GM18519 (cell line): ENCODE measurements around the gene DNAJB9.
"Not testable (repeated sequence)": the region's sequence is repeated elsewhere in the genome, so short reads cannot be mapped to it uniquely, and the experiment has no call there.

Experiments used
- ATAC-seq: cut with Tn5 transposase; IDR thresholded peaks from one replicate; pipeline ENCODE4 v1.9.1; 2021; ENCODE audit warnings: mild to moderate bottlenecking, moderate library complexity; ENCODE audit not compliant: unreplicated experiment, low FRiP score

Gene DNAJB9

DNA sequence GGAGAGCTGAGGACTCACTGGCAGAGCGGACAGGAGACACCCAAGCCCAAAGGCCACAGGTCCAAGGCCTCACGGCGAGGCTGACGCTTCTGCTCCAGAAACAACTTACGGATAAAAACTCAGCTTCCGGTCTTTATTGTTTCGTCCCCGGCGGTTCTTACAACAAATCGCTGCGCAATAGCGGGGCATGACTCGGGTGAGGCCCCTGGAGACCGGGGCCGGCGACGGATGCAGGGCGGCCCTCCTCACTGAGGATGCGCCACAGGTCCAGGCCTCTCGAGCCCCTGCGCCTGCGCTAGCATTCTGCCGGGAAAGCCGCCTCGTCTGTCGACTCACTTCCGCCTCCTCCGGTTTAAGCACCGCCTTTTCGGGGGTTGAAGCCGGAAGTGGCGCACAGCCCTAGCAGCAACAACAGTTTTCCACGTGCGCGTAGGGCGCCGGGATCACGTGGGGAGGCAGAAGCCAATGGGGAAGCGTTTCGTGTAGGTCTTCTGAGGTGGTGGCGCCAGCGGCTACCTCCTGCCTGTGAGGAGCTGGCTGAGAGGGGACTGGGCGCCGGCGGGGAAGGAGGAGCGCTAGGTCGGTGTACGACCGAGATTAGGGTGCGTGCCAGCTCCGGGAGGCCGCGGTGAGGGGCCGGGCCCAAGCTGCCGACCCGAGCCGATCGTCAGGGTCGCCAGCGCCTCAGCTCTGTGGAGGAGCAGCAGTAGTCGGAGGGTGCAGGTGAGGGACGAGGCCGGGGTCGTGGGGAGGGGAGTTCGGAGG is at the start of gene DNAJB9, which contains the start of gene THAP5:
Gene DNAJB9 (plus strand): TSS at position 494 of the 765 bp plus-strand sequence. CDS start 1,853 bp downstream, outside the sequence.
Gene THAP5 (minus strand): TSS at position 326 of the 765 bp plus-strand sequence. CDS start 137 bp downstream, at position 189.
- peak; percentile 97 for ATAC-seq

DNA sequence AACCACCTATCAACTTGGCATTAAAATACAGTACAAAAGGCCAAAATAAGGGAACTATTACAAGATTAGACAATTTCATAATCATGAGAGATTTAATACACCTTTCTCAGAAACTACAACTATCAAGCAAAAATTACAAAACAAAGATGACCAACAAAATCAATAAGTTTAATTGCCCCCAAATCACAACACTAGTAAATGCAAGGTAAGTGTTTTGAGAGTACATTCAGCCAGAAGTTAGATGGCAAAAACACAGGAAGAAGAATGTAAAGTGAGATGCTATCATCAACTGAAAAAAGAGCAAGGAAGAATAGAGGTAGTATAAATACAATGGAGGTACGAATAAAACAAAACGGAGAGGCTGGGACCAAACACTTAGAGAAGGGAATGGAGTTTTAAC is 46.9 kb upstream of the DNAJB9 start:
- no peak for ATAC-seq

DNA sequence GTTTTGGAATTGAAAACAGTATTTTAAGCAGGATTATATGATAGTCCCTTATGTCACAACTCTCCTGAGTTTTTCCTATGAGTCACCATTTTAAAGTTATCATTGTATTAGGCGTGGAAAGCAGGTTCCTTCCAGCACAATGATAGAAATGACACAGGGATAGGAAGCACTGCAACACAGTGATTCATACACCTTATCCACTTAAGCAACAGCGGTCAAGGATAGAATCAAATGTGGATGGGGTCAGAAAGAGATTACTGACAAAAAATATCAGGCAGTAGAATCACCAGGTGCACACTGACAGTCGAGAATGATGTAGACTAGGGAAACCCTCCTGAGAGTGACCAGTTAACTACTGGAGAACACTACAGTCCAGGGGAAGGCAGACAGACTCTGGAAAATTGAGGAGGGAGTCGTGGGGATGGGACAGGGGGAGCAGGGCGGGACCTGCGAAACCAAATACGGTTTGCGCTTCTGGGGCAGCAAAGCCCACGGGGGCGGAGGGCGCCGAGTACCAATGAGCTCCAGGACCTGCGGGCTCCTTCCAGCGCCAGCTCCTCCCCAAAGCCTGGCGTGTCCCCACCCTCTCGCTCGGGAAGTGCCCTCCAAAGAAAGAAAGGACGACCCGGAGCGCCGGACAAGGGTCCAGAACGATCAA is 44.2 kb upstream of the DNAJB9 start:
- ATAC-seq = peak; percentile 20

DNA sequence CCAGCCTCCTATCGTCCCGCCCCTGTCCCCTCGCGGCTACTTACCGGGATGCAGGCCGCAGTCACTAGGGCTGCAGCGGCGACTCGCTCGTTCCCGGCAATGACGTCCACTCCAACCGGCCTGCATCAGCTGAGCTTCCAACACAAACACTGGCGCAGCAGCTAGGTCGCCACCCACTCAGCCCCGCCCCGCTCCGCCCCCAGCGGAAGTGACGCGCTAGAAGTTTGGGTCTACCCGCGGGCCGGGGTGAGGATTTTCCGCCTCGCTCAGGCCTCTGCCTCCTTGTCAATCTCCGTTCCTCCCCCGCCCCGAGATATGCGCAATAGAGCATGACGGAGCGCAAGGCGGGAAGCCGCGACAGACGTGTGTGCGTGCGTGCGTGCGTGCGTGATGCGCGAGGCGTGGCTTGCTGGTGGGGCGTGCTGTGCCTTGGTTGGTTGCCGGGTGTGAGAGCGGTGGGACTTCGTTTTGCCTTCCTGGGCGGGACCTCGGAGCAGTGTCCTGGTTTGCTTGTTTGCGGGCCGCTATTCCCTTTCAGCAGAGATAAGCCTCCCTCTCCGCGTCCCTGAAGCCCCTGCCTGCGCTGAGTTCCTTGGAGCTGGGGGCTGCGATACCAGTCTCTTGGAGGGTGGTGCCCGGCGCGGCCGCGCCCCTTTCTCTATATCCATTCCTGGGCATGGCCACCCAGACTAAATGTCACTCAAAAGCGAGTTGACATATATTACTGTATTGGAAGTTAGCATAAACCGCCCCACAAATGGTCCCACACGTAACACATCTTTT is 43.5 kb upstream of the DNAJB9 start, which contains the start of gene PNPLA8:
Gene PNPLA8 (minus strand): TSS at position 151 of the 783 bp plus-strand sequence. CDS start 10,644 bp downstream, outside the sequence.
- ATAC-seq = peak; percentile 93

DNA sequence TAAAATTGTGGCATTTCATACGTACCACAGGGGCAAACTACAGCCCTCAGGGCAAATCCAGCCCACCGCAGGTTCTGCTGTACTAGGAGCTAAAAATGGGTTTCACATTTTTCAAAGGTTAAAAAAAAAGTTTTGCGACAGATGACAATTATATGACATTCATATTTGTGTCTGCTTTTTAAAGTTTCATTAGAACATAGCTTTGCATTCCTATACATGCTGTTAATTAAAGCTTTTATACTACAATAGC is 43.0 kb upstream of the DNAJB9 start:
- ATAC-seq = no peak

DNA sequence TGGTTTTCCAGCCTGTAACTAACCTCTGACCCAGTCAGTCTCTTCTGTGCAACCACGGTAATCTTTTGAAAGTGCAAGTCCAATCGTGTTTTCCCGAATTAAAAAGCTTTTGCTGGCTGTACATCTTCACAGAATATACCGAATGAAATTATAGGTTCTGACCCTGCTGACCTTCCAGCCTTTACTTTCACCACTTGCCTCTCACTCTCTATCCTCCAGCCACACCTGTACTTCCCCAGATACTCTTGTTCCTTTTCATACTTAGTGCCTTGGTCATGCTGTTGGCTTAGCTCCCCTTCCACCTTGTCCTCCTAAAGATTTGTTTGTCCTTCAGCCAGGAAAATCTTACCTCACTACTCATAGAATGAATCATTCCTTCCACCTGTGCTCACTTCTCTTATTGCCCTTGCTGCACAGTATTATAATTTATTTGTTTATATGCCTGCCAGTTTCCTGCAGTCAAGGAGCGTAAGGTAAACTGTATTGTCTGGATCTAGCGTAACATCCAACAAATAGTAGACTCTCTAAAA is 41.4 kb upstream of the DNAJB9 start:
- no peak for ATAC-seq

DNA sequence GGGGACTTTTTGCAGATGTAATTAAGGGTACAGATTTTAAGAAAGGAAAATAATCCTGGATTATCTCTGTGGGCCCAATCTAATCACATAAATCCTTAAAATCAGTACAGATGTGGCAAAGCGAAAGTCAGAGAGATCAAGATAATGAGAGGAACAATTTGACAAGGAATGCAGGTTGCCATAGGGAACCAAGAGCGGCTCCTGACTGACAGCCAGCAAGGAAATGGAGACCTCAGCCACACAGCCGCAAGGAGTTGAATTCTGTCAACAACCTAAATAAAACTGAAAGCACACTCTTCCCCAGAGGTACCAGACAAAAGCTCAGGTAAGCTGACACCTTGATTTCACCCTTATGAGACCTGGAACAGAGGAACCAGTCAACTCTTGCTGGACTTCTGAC is 40.3 kb upstream of the DNAJB9 start:
- no peak for ATAC-seq

DNA sequence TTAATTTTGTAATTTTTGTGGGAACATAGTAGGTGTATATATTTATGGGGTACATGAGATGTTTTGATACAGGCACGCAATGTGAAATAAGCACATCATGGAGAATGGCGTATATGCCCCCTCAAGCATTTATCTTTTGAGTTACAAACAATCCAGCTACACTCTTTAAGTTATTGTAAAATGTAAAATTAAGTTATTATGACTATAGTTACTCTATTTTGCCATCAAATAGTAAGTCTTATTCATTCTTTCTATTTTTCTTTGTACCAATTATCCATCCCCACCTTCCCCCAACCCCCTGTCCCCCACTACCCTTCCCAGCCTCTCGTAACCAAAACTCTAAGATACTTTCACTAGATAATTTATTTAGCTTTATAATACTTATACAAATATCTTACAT is 36.0 kb upstream of the DNAJB9 start:
- ATAC-seq = no peak

DNA sequence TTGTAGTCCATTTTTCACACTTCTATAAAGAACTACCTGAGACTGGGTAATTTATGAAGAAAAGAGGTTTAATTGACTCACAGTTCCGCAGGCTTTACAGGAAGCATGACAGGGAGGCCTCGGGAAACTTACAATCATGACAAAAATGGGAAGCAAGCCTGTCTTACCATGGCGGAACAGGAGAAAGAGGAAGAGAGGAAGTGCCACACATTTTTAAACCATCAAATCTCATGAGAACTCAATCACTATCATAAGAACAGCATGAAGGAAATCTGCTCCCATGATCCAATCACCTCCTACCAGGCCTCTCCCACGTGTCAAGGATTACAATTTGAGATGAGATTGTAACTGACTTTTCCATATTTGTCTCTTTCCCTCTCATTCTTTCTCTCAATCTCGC is 34.4 kb upstream of the DNAJB9 start:
- no peak for ATAC-seq

DNA sequence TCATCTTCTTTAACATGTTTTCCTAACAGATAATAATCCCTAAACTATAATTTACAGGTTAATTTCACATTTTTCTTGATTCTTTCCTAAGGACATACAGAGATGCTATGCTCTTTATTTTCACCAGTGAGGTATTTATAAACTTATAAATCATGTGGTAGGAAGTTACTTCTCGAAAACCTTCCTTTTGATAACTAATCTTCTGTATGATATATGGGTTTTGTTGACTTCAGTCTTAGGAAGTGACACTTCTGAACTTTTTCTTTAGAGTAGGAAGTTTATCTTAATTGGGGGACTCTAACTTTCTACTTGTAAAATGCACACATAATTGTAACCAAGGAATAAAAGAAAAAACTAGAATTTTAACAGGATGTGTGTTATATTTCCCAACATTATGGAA is 33.9 kb upstream of the DNAJB9 start:
- no peak for ATAC-seq

DNA sequence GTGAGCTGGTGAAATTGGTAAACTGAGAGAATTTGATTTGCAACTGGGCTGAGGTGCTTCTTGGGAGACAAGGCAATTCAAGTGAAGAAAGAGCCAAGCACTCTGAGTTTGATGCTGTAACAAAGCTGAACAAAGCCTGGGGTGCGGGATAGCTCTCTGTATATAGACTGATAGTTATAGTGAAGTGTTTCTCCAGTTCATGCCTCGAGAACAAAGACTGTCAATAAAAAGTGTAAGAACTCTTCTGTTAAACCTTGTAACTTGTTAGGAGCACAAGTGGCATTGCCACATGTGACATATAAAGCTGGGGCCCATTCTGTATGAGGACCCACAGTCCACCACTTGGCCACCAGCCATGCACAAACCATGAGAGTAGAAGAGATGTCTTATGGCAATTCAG is 32.4 kb upstream of the DNAJB9 start:
- ATAC-seq = no peak

DNA sequence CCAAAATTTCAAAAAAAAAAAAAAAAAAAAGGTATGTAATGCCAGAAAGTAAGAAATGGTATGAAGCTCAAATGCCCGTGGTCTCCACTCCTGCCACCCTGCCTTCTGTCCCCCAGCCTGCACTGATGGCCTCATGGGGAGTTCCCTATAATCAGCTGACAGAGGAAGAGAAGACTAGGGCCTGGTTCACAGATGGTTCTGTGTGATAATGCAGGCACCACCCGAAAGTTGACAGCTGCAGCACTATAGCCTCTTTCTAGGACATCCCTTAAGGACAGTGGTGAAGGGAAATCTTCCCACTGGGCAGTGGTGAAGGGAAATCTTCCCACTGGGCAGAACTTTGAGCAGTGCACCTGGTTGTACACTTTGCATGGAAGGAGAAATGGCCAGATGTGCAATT is 31.4 kb upstream of the DNAJB9 start:
- not testable (repeated sequence) for ATAC-seq

DNA sequence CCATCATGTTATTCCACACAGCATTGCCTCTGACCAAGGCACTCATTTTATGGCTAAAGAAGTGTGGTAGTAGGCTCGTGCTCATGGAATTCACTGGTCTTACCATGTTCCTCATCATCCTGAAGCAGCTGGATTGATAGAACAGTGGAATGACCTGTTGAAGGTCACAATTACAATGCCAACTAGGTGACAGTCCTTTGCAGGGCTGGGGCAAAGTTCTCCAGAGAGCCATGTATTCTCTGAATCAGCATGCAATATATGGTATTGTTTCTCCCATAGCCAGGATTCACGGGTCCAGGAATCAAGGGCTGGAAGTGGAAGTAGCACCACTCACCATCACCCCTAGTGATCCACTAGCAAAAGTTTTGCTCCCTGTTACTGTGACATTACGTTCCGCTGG is 31.0 kb upstream of the DNAJB9 start:
- ATAC-seq = not testable (repeated sequence)

DNA sequence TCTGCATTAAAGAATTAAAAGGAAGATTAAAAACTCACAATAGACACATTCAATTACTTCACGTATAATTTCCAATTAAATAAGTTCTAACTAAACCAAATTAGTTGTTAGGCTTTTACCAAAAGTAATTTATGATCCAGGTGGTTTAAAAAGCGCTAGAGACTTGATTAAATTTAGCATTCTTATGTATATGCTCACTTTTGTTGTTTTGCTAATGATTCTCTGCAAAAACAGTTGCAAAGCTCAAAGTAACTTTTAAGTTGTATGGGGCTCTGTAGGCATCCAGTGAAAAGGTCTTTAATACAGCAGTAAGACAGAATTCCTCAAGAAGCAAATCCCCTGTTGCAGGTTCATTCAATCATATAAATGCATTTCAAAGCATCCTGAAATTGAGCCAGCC is 28.2 kb upstream of the DNAJB9 start:
- no peak for ATAC-seq

DNA sequence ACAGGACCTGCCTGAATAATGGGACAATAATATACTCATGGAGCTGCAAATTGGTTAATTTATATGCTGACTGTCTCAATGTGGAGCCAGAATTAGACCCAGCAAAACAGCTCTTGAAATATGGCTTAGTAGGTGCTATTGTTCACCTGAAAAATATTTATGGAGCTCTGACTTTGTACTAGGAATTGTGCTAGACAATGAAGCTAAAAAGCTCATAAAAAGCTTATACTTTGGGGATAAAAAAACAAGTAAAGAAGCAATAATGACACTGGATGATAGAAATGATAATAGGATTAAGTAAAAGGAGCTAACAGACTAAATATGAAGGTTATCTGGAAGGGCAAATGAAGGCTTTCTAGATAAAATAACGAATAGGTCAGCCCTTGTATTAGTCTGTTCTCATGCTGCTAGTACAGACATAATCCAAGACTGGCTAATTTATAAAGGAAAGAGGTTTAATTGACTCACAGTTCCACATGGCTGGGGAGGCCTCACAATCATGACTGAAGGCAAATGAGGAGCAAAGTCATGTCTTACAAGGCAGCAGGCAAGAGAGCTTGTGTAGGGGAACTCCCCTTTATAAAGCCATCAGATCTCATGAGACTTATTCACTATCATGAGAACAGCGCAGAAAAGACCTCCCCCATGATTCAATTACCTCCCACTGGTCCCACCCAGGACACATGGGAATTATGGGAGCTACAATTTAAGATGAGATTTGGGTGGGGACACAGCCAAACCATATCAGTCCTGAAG is 21.4 kb upstream of the DNAJB9 start:
- ATAC-seq = not testable (repeated sequence)

DNA sequence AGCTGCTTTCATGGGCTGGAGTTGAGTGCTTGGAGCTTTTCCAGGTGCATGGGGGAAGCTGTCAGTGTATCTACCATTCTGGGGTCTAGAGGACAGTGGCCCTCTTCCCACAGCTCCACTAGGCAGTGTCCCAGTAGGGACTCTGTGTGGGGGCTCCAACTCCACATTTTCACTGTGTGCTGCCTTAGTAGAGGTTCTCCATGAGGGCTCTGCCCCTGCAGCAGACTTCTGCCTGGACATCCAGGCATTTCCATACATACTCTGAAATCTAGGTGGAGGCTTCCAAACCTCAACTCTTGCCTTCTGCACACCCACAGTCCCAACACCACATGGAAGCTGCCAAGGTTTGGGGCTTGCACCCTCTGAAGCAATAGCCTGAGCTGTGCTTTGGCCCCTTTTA is 13.0 kb upstream of the DNAJB9 start:
- not testable (repeated sequence) for ATAC-seq

DNA sequence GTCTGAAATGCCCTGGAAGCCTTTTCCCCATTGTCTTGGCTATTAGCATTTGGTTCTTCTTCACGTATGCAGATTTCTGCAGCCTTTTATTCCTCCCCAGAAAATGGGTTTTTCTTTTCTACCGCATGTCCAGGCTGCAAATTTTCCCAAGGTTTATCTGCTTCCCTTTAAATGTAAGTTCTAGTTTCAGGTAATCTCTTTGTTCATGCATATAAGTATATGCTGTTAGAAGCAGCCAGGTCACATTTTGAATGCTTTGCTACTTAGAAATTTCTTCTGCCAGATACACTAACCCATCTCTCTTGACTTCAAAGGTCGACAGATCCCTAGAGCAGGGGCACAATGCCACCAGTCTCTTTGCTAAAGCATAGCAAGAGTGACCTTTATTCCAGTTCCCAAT is 12.5 kb upstream of the DNAJB9 start:
- ATAC-seq = no peak

DNA sequence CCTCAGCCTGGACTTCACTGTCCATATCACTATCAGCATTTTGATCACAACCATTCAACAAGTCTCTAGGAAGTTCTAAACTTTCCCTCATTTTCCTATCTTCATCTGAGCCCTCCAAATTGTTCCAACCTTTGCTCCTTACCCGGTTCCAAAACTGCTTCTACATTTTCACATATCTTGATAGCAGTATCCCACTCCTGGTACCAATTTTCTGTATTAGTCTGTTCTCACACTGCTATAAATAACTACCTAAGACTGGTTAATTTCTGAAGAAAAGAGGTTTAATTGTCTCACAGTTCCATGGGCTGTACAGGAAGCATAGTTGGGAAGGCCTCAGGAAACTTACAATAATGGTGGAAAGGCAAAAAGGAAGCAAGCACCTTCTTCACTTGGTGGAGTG is 12.1 kb upstream of the DNAJB9 start:
- ATAC-seq = no peak

DNA sequence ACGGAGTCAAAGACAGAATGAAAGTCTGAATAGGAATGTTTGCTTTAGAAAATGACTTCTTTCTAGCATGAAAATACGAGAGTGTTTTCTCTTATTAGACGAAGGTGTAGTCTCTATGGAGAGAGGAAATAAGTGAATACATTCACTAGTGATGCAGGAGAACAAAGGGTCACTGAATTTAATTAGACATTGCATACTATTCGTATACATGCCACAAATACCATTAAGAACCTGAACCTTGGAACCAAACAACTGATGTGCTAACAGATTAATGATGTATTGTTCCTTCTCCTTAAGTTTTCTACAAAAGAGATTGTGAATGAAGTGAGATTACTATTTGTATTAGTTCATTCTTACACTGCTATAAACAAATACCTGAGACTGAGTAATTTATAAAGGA is 10.4 kb upstream of the DNAJB9 start:
- ATAC-seq = no peak

DNA sequence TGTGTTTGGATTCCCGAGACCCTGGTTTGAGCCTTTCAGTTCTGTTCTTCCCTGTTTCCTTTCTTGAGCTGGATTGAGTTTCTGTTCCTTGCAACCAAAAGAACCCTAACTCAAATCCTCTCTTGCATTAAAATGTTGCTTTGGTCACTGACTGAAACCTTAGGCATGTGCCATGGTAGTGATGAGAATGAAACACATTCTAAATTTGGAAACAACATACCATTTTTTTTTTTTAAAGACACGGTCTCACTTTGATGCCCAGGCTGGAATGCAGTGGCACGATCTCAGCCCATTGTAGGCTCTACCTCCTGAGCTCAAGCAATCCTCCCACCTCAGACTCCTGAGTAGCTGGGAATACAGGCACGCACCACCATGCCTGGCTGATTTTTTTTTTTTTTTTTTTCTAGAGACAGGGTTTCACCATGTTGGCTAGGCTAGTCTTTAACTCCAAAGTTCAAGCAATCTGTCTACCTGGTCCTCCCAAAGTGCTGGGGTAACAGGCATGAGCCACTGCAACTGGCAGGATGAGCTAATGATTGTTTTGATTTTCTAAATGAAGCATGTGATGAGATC is 8.5 kb upstream of the DNAJB9 start:
- ATAC-seq = no peak
